GM12872 (cell line): ENCODE results near the gene E4F1.

ENCODE experiments used
- CTCF ChIP-seq: IDR thresholded peaks from 3 replicates; pipeline ENCODE4 v1.5.1; 2011; ENCODE audit warnings: low read depth, mild to moderate bottlenecking, low read length, moderate library complexity; ENCODE audit not compliant: insufficient read depth

E4F1 gene

GRCh38 chr16:2190002-2190658 lies 33.3 kb upstream of the E4F1 start:
- TF ChIP-seq CTCF: no peak

GRCh38 chr16:2190659-2191445 lies 32.5 kb upstream of the E4F1 start:
- TF ChIP-seq CTCF: no peak

- no peak for TF ChIP-seq CTCF
Observed at GRCh38 chr16:2191446-2191706, 32.0 kb upstream of the E4F1 start.

- no peak for TF ChIP-seq CTCF
Observed at GRCh38 chr16:2194166-2194834, 29.1 kb upstream of the E4F1 start.

- TF ChIP-seq CTCF: peak; percentile 67
Observed at GRCh38 chr16:2194852-2195321, 28.5 kb upstream of the E4F1 start.

GRCh38 chr16:2195322-2196161 lies 27.8 kb upstream of the E4F1 start:
- no peak for TF ChIP-seq CTCF
